Measurements from ENCODE around the gene HIGD1A.
A peak's percentile ranks its signal among the peaks of the same experiment; 100 is the strongest.

Gene HIGD1A

GRCh38 chr3:42753757-42754156, 50.5 kb downstream of the HIGD1A start:
- no peak for DNase-seq

GRCh38 chr3:42752961-42753360, 51.3 kb downstream of the HIGD1A start:
- no peak for DNase-seq

GRCh38 chr3:42752441-42752840, 51.8 kb downstream of the HIGD1A start:
- DNase-seq = no peak

- DNase-seq = no peak
Measured at GRCh38 chr3:42751609-42752008, 52.7 kb downstream of the HIGD1A start.

- DNase-seq = no peak
Measured at GRCh38 chr3:42750834-42751233, 53.5 kb downstream of the HIGD1A start.

GRCh38 chr3:42749753-42750231, 54.5 kb downstream of the HIGD1A start:
- peak; percentile 41 to 72 for DNase-seq

- DNase-seq = no peak
Measured at GRCh38 chr3:42749025-42749752, 55.1 kb downstream of the HIGD1A start.

- peak; percentile 31 to 36 for DNase-seq
Measured at GRCh38 chr3:42747581-42747980, 56.7 kb downstream of the HIGD1A start.

GRCh38 chr3:42746455-42747450, 57.5 kb downstream of the HIGD1A start:
- no peak for DNase-seq

GRCh38 chr3:42745776-42746454, 58.4 kb downstream of the HIGD1A start:
- DNase-seq = no peak

- no peak for DNase-seq
Measured at GRCh38 chr3:42745291-42745745, 59.0 kb downstream of the HIGD1A start.

- DNase-seq = no peak
Measured at GRCh38 chr3:42743204-42743995, 60.9 kb downstream of the HIGD1A start.

- no peak for DNase-seq
Measured at GRCh38 chr3:42742688-42743087, 61.6 kb downstream of the HIGD1A start.

- DNase-seq = no peak
Measured at GRCh38 chr3:42742259-42742658, 62.0 kb downstream of the HIGD1A start.

GRCh38 chr3:42741796-42742195, 62.5 kb downstream of the HIGD1A start:
- DNase-seq = no peak

GRCh38 chr3:42739401-42740158, 64.7 kb downstream of the HIGD1A start:
- peak in 1 of 2 donors; percentile 48 for DNase-seq

GRCh38 chr3:42736531-42736930, 67.8 kb downstream of the HIGD1A start:
- no peak for DNase-seq

- no peak for DNase-seq
Measured at GRCh38 chr3:42736081-42736480, 68.2 kb downstream of the HIGD1A start.

- no peak for DNase-seq
Measured at GRCh38 chr3:42735615-42736014, 68.7 kb downstream of the HIGD1A start.

GRCh38 chr3:42735019-42735418, 69.3 kb downstream of the HIGD1A start:
- DNase-seq = no peak

GRCh38 chr3:42734263-42734860, 69.9 kb downstream of the HIGD1A start:
- DNase-seq = no peak
